K562 (cell line): ENCODE results near the gene ORAI2. TPM values are rescaled to one million over a fixed set of nuclear protein-coding genes. Genes with fewer than 3 reads are reported as not detected.

ENCODE experiments used
- CTCF ChIP-seq, 3 experiments: IDR thresholded peaks in 2 of 3; conservative IDR thresholded peaks in 1 of 3; 2 replicates each; pipeline ENCODE4 v1.5.1; 2011 to 2012; ENCODE audit warnings: low read length in 3 of 3, mild to moderate bottlenecking in 3 of 3, control low read depth in 2 of 3, improper control_type of control experiment in 1 of 3, inconsistent platforms in 1 of 3, low read depth in 1 of 3, mixed read lengths in 1 of 3, moderate library complexity in 1 of 3; ENCODE audit not compliant: insufficient read depth in 2 of 3
- HDAC3 ChIP-seq: fragments of 450-650 bp; IDR thresholded peaks from 2 replicates; pipeline ENCODE4 v1.6.1; 2018; ENCODE audit warnings: borderline replicate concordance, mild to moderate bottlenecking, moderate library complexity; ENCODE audit not compliant: partially characterized antibody
- HES1 ChIP-seq: fragments of 450-650 bp; IDR thresholded peaks from 2 replicates; pipeline ENCODE4 v1.6.1; 2016; ENCODE audit warnings: low read depth, mild to moderate bottlenecking, moderate library complexity
- HEY1 ChIP-seq: fragments of 250-450 bp; sonication (Bioruptor Pico); IDR thresholded peaks from 2 replicates; pipeline ENCODE4 v1.5.0; 2020; ENCODE audit warnings: mild to moderate bottlenecking, moderate library complexity, borderline replicate concordance
- JUN ChIP-seq, 2 experiments: sonication (generic) in 1 of 2; formaldehyde crosslinking in 1 of 2; IDR thresholded peaks; 2 replicates each; pipeline versions ENCODE4 v1.6.1 to v1.8.0; 2012 to 2022; ENCODE audit warnings: borderline replicate concordance in 2 of 2, mild to moderate bottlenecking in 2 of 2, improper control_type of control experiment in 1 of 2, low read depth in 1 of 2, low read length in 1 of 2, missing genetic modification reagents in 1 of 2
- KDM1A ChIP-seq, 2 experiments: fragments of 450-650 bp; IDR thresholded peaks; 2 replicates each; pipeline ENCODE4 v1.6.1; 2016; ENCODE audit warnings: mild to moderate bottlenecking in 2 of 2
- NR2C2 ChIP-seq, 2 experiments: fragments of 200-800 bp in 1 of 2; sonication (Bioruptor generic) in 1 of 2; sonication (generic) in 1 of 2; formaldehyde crosslinking in 1 of 2; IDR thresholded peaks; 2 replicates each; pipeline versions ENCODE4 v1.6.1 to v1.8.0; 2016 to 2022; ENCODE audit warnings: mild to moderate bottlenecking in 1 of 2, missing compliant biosample characterization in 1 of 2, missing genetic modification characterization in 1 of 2, missing genetic modification reagents in 1 of 2
- POLR3G ChIP-seq: IDR thresholded peaks from 2 replicates; pipeline ENCODE4 v1.6.1; 2011; ENCODE audit not compliant: insufficient read length, insufficient replicate concordance; ENCODE audit errors: extremely low read depth
- PRDM10 ChIP-seq: fragments of 450-650 bp; IDR thresholded peaks from 2 replicates; pipeline ENCODE4 v1.6.1; 2018; ENCODE audit not compliant: partially characterized antibody
- PTTG1 ChIP-seq: fragments of 450-650 bp; IDR thresholded peaks from 2 replicates; pipeline ENCODE4 v1.6.1; 2016; ENCODE audit warnings: low read depth, mild to moderate bottlenecking, missing genetic modification characterization, missing compliant biosample characterization
- SNAPC5 ChIP-seq: fragments of 250-450 bp; sonication (Bioruptor Pico); IDR thresholded peaks from 2 replicates; pipeline ENCODE4 v1.8.0; 2021; ENCODE audit warnings: moderate library complexity, mild to moderate bottlenecking, inconsistent platforms
- TBL1XR1 ChIP-seq, 2 experiments: IDR thresholded peaks; 2 replicates each; pipeline ENCODE4 v1.6.1; 2012; ENCODE audit warnings: improper control_type of control experiment in 2 of 2, low read length in 2 of 2, mild to moderate bottlenecking in 1 of 2
- ZBTB1 ChIP-seq: sonication (generic); formaldehyde crosslinking; IDR thresholded peaks from 2 replicates; pipeline ENCODE4 v1.8.1; 2023; ENCODE audit warnings: missing genetic modification reagents, low read depth, mild to moderate bottlenecking, borderline replicate concordance
- ZNF395 ChIP-seq: fragments of 200-800 bp; sonication (Bioruptor generic); IDR thresholded peaks from 2 replicates; pipeline ENCODE4 v1.6.1; 2017; ENCODE audit warnings: missing genetic modification characterization, missing compliant biosample characterization
- ZNF766 ChIP-seq: fragments of 200-800 bp; sonication (Bioruptor generic); conservative IDR thresholded peaks from 2 replicates; pipeline ENCODE4 v1.6.1; 2016; ENCODE audit warnings: missing genetic modification characterization, missing compliant biosample characterization
- polyA plus RNA-seq, 8 experiments: library from polyadenylated mRNA; depleted of rRNA in 4 of 8; stranded (reverse) in 5 of 8; unstranded in 3 of 8; fragments of >200 nt; fragmentation: Nextera tagmentation in 2 of 8; fragmentation: Illumina TruSeq in 1 of 8; extraction: Ambion mirVana in 2 of 8; extraction: Trizol in 1 of 8; gene quantifications; 2 replicates each; pipeline versions ENCODE4 v1.2.1 to v1.2.3, GENCODE V29; 2011 to 2014; ENCODE audit warnings: inconsistent platforms in 1 of 8, missing spikeins in 1 of 8
- total RNA-seq, 7 experiments: library from RNA; depleted of rRNA in 6 of 7; stranded (reverse); fragments of >200 nt in 6 of 7; fragmentation: Illumina TruSeq in 2 of 7; extraction: Trizol in 2 of 7; gene quantifications; 2 replicates each; pipeline versions ENCODE4 v1.2.1 to v1.2.3, GENCODE V29; 2011 to 2021; ENCODE audit warnings: low replicate concordance in 1 of 7

Gene ORAI2
- total and polyA plus RNA-seq, 9 of the 15 experiments (the other 6 are each of a cell fraction or from before 2014, with no cell fraction given), result 1.1 to 27.7 (median 9.2) TPM

- no peak for TF ChIP-seq POLR3G
- TF ChIP-seq ZNF395, result no peak
- TF ChIP-seq JUN (IDR thresholded peaks at IDR 0.05; ENCODE audit: borderline replicate concordance, low read depth, low read length), result peak; percentile 55; the same call in 1 of the 2 replicates
- TF ChIP-seq JUN (CRISPR knock-in tag; IDR thresholded peaks at IDR 0.05; ENCODE audit: borderline replicate concordance), result no peak
- TF ChIP-seq ZBTB1 (CRISPR knock-in tag), result no peak
- TF ChIP-seq HDAC3, result no peak
- TF ChIP-seq PTTG1 (tag), result no peak
- TF ChIP-seq TBL1XR1 (IDR thresholded peaks at IDR 0.05; ENCODE audit: low read length in 2 of 2), result no peak
- no peak for TF ChIP-seq SNAPC5 (CRISPR knock-in tag)
- no peak for TF ChIP-seq PRDM10
- TF ChIP-seq KDM1A (IDR thresholded peaks at IDR 0.05), result no peak
- no peak for TF ChIP-seq HEY1 (CRISPR knock-in tag)
- TF ChIP-seq NR2C2 (CRISPR knock-in tag; IDR thresholded peaks at IDR 0.05), result no peak
- TF ChIP-seq NR2C2 (tag; IDR thresholded peaks at IDR 0.05), result peak; percentile 65
- TF ChIP-seq ZNF766 (CRISPR knock-in tag), result no peak
- 0 out of 6 replicates have a peak, but pooled peaks of 1 of the 3 experiments have one; percentile 11 for TF ChIP-seq CTCF (IDR thresholded peaks at IDR 0.05 in 2 of 3, conservative IDR thresholded peaks at IDR 0.05 in 1 of 3; ENCODE audit: insufficient read depth in 2 of 3, low read depth in 1 of 3, low read length in 3 of 3)
- no peak for TF ChIP-seq HES1
These were observed at the start of gene ORAI2 (continued) for GRCh38 chr7:102433219-102434038.
